ENCODE measurements around the gene BTNL3.
"Not testable (repeated sequence)": the region's sequence is repeated elsewhere in the genome, so short reads cannot be mapped to it uniquely, and the experiment has no call there.

BTNL3 gene, protein sequence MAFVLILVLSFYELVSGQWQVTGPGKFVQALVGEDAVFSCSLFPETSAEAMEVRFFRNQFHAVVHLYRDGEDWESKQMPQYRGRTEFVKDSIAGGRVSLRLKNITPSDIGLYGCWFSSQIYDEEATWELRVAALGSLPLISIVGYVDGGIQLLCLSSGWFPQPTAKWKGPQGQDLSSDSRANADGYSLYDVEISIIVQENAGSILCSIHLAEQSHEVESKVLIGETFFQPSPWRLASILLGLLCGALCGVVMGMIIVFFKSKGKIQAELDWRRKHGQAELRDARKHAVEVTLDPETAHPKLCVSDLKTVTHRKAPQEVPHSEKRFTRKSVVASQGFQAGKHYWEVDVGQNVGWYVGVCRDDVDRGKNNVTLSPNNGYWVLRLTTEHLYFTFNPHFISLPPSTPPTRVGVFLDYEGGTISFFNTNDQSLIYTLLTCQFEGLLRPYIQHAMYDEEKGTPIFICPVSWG

DNA sequence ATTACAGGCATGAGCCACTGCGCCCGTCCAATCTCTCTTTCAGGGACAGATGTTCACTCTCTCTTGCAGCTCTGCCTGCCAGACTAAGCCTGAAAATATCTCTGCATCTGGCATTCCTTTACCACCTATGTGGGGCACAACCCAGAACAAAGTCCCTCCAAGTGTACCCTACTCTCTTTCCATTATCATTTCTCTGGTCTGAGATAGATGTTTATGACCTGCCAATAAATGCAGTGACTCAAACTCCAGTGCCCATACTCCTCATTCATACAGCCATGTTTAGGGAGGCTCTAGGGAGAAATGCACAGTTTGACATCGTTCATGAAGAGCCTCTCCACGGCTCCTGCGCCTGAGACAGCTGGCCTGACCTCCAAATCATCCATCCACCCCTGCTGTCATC, at the start of gene BTNL3:
BTNL3 (plus strand) TSS at position 255 of the 400 bp plus-strand sequence. CDS start 183 bp downstream, outside the sequence.
- no peak for DNase-seq

DNA sequence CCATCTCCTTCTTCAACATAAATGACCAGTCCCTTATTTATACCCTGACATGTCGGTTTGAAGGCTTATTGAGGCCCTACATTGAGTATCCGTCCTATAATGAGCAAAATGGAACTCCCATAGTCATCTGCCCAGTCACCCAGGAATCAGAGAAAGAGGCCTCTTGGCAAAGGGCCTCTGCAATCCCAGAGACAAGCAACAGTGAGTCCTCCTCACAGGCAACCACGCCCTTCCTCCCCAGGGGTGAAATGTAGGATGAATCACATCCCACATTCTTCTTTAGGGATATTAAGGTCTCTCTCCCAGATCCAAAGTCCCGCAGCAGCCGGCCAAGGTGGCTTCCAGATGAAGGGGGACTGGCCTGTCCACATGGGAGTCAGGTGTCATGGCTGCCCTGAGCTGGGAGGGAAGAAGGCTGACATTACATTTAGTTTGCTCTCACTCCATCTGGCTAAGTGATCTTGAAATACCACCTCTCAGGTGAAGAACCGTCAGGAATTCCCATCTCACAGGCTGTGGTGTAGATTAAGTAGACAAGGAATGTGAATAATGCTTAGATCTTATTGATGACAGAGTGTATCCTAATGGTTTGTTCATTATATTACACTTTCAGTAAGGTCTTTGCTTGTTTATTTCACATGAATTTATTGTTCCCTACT, 38.2 kb upstream of the BTNL3 start:
- DNase-seq: no peak

DNA sequence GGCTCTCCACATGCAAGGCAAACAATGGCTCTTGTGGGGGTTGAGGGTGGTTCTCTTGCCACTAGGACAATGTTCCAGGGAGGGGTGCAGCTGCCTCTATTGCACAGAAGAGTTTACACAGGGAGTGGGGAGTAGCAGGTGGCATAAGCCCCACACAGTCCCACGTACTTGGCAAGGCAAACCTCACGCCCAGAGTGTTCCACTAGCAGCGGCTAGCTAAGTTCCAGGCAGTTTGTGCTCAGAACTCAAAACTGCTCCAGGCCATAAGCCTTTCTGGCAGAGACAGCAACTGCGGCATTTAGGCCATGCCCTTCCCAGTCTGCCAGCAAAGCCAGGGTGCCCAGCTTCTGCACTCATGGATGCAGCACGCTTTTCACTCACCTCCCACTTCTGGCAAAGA, 29.0 kb upstream of the BTNL3 start:
- no peak for DNase-seq

DNA sequence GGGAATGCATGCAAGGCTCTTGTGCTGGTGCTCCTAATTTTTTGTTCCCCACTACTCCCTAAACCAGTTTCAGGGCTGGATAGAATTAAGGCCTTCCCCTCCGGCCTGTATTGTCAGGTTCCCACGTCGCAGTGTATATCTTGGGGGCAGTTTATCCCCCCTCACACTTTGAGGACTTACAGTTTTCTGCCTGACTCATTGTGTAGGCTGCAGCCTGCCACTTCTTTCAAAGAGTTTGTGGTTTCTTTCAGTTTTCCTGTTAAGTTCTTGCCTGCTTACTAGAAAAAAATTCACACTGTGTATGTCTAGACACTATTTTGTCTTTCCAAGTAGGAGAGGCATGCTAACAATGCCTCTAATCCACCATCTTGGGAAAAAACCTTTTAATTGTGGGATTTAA, 28.4 kb upstream of the BTNL3 start:
- DNase-seq: no peak

DNA sequence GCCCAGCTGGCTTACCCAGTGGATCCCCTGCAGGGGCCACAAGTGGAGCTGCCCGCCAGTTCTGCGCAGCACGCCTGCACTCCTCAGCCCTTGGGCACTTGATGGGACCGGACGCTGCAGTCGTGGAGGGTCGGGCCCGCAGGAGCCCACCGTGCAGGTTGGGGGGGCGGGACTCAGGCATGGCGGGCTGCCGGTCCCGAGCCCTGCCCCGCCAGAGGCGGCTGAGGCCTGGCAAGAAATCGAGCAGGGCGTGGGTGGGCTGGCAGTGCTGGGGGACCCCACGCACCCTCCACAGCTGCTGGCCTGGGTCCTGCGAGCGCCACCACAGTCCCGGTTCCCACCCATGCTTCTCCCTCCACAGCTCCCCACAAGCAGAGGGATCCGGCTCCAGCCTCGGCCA, 19.2 kb upstream of the BTNL3 start:
- no peak for DNase-seq

DNA sequence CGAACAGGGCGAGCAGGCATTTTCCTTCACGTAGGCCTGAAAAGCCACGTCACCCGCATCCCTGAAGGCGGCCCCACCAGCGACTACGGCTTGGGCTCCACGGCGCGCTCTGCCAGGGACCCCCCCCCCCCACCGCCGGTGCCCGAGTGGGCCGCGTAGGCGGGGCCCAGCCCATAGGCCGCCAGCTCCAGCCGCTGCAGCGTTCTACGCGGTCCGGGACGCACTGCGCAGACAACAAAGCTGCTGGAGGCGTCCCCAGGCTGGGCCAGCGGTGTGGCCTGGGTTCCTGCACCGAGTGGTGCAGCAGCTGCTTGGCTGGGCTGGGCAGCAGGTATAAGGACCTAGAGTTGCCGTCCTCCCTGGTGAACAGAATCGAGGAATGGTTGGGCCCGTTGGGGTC, 18.3 kb upstream of the BTNL3 start:
- no peak for DNase-seq

DNA sequence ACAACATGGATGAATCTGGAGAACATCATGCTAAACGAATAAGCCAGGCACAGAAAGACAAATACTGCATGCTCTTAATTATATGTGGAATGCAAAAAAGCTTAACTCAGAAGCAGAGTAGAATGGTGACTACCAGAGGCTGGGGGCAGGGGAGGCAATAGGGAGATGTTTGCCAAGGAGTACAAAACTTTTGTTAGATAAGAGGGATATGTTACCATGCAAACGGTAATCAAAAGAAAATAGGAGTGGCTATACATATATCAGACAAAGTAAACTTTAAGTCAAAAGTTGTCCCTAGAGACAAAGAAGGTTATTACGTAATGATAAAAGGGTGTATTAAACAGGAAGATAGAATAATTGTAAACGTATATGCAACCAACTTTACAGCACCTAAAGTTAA, 17.8 kb upstream of the BTNL3 start:
- no peak for DNase-seq

DNA sequence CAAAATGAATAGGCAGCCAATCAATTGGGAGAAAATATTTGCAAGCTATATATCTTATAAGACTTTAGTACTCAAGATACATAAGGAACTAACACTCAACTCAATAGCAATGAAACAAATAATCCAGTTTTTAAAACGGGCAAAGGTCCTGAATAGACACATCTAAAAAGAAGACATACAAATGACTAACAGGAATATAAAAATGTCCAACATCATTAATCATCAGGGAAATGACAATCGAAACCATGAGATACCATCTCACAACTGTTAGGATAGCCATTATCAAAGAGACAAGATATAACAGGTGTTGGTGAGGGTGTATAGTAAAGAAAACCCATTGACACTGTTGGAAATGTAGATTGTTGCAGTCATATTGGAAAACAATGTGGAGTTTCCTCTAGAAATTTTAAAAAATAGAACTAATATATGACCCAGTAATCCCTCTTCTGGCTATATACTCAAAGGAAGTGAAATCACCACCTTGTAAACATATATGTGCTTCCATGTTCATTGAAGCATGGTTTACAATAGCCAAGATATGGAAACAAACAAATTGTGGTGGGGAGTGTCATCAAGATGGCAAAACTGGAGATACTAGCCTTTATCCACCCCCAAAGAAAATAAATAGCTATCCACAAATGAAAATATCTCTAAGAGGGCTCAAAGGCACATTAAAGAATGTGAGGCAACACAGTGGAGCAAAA, 13.9 kb upstream of the BTNL3 start:
- no peak for DNase-seq

DNA sequence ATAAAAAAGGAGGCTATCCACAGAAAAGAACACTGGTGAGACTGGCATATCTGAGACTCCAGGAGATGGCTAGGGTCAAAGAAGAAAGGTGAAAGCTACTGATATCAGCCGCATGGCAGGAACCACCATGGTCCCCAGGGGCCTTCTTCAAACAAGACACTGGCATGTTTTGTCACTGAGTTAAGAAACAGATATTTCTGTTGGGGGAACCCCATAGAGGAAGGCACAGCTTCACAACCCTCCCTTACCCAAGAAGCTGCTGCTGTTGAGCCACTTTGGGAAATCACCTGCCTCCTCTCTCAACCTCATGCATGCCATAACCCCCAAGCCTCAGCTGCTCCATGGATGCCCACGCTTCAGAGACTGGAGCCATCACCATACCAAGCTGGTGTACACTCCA, 13.3 kb upstream of the BTNL3 start:
- no peak for DNase-seq

DNA sequence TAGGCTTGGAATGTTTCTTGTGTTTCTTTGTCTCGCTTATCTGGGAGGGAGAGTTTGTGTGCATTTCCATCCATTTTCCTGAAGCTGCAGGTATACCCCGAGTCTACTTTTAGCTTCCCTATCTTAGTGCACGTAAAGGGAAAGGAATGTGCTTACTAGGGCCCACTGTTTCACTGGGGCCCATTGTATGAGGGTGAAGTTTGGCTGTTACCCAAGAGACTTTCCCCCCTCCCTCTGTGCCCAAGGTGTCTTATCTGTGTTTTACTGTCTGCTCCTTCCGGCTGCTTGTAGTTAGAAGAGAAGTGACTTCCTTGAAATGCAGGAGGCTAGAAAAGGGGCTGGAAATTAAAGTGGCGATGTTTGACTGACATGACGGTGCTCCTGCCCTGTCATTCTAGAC, 12.1 kb upstream of the BTNL3 start:
- DNase-seq: no peak

DNA sequence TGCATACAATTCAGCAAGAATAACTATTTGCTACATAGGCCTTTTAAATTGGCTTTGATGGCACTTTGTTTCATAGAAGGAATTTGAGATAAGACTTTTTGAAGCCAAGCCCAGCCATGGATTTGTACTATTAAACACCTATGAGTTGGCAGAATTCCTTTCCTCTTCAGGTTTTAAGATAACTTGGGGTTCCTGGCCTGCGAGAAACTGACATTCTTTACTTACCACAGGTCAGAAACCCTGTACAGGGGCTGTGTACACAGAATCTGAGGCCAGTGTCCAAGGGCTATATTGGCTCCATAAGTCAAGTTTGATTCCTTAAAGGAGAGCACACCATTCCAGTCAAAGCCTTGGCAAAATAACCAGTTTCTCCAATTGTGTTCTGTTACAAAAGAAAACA, 10.8 kb upstream of the BTNL3 start:
- DNase-seq: no peak

DNA sequence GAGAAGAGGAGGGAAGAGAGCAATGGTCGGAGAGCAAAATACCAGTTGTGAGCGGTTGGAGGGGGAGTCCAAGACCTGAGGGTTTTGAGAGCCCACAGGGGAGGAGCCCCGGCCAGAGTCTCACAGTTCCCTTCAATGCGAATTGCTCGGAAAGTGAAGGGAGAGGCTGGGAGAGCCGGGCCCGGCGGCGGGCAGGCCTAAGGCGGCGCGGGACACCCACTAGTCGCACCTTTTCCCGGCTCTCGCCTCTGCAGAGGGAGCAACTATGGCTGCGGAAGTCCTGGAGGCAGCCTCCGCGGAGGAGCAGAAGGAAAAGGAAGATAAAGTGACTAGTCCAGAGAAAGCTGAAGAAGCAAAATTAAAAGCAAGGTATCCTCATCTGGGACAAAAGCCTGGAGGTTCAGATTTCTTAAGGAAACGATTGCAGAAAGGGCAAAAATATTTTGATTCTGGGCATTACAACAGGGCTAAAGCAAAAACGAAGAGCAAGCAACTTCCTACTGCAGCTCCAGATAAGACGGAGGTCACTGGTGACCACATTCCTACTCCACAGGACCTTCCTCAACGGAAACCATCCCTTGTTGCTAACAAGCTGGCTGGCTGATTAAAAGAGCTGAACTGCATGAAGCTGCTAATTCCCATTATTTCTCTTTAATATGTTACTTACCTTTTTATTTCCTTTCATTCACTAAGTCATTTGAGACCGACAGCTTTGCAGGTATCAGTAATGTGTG, 6.5 kb upstream of the BTNL3 start:
- no peak for DNase-seq

DNA sequence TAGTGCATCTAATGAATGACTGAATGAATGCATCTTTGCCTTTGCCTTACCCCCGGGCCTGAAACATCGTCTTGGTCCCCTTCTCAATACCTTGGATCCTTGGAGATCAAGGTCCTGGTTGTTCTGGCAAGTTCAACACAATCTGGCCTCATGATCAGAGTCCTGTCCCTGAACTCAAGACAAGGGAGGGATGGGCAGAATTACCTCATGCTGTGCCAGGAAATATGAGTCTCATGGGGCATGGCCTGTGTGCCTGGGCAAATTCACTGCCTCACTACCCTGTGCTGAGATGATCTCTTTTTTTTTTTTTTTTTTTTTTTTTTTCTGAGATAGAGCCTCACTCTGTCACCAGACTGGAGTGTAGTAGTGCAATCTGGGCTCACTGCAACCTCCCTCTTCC, 630 bp upstream of the BTNL3 start:
- no peak for DNase-seq

DNA sequence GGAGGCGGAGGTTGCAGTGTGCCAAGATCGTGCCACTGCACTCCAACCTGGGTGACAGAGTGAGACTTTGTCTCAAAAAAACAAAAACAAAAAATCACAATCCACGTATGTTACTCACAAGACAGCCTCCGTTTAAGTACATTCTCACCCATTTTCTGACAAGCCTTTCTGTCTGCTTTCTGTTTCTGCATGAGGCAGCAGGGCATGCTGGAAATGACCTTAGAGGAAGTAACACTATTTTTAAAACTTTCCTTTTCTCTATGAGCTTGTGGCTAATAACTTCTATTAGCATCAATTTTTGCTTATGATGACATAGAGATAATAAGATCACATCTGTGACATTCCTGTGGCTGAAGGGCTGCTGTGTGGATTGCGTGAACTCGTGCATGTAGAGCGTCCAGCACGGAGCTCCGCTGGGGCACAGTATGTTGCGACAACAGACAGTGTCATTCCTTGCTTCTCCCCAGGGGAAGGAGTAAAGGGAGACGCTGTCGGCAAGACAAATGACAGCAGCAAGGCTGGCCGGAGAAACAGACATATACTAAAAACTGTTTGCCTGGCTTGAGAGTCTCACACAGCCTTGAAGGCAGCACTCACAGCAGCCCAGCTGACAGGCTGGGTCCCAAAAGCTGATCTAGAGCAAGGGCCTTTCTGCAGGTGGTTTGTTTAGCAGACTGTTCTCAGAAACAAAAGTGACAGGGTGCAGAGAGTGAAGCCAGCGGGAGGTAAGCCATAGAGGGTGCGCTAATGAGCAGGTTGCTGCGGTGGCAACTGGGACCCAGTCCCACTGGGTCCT, 1.6 kb downstream of the BTNL3 start:
- no peak for DNase-seq

DNA sequence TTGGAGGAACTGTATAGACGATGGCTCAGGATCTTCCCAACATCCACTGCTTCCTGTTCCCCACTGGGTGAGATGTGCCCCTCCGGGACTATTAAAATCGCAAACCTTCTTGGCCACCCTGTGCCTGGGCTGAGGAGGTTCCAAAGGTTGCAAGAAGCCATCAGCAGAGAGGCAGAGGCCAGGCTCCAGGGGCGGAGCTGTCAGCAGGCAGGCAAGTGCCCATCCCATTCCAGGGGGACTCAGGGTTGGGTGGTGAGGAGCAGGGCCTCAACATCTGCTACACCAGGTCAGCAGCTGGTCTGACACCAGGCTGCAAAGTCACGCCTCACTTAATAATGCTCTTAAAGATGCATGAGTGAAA, 2.2 kb downstream of the BTNL3 start:
- DNase-seq: no peak

DNA sequence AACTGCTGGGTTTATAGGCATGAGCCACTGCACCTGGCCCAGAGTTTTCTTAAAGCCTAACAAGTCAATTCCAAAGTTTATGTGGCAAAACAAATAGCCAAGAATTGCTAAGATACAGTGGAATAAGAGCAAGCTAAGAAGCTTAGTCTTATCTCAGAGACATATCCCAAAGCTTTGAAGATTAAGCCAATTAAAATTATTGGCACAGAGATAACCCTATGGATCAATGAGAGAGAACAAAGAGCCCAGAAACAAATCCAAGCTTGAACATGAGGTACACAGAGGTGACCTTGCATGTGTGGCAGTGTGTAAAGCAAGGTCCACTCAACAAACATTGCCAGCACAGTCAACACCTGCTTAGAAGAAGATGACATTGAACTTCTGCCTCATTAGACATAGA, 13.3 kb downstream of the BTNL3 start:
- DNase-seq: no peak

DNA sequence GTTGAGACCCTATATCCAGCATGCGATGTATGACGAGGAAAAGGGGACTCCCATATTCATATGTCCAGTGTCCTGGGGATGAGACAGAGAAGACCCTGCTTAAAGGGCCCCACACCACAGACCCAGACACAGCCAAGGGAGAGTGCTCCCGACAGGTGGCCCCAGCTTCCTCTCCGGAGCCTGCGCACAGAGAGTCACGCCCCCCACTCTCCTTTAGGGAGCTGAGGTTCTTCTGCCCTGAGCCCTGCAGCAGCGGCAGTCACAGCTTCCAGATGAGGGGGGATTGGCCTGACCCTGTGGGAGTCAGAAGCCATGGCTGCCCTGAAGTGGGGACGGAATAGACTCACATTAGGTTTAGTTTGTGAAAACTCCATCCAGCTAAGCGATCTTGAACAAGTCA, 17.1 kb downstream of the BTNL3 start:
- DNase-seq: no peak

DNA sequence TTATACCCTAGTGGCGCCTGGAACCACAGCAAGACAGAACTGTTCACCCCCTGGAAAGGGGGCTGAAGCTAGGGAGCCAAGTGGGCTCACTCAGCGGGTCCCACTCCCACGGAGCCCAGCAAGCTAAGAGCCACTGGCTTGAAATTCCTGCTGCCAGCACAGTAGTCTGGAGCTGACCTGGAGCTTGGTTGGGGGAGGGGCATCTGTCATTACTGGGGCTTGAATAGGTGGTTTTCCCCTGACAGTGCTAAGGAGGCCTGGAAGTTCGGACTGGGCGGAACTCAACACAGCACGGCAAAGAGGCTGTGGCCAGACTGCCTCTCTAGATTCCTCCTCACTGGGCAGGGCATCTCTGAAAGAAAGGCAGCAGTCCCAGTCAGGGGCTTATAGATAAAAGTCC, 19.5 kb downstream of the BTNL3 start:
- no peak for DNase-seq

DNA sequence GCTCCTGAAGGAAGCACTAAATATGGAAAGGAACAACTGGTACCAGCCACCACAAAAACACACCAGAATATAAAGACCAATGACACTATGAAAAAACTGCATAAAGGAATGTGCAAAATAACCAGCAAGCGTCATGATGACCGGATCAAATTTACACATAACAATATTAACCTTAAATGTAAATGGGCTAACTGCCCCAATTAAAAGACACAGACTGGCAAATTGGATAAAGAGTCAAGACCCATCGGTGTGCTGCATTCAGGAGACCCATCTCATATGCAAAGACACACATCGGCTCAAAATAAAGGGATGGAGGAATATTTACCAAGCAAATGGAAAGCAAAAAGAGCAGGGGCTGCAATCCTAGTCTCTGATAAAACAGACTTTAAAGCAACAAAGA, 21.4 kb downstream of the BTNL3 start:
- DNase-seq: not testable (repeated sequence)

DNA sequence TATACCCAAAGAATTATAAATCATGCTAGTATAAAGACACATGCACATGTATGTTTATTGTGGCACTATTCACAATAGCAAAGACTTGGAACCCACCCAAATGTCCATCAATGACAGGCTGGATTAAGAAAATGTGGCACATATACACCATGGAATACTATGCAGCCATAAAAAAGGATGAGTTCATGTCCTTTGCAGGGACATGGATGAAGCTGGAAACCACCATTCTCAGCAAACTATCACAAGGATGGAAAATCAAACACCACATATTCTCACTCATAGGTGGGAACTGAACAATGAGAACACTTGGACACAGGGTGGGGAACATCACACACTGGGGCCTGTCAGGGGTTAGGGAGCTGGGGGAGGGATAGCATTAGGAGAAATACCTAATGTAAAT, 26.0 kb downstream of the BTNL3 start:
- DNase-seq: not testable (repeated sequence)

DNA sequence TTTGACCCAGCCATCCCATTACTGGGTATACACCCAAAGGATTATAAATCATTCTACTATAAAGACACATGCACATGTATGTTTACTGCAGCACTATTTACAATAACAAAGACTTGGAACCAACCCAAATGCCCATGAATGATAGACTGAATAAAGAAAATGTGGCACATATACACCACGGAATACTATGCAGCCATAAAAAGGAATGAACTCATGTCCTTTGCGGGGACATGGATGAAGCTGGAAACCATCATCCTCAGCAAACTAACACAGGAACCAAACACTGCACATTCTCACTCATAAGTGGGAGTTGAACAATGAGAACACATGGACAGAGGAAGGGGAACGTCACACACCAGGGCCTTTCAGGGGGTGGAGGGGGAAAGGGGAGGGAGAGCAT, 28.8 kb downstream of the BTNL3 start:
- not testable (repeated sequence) for DNase-seq

DNA sequence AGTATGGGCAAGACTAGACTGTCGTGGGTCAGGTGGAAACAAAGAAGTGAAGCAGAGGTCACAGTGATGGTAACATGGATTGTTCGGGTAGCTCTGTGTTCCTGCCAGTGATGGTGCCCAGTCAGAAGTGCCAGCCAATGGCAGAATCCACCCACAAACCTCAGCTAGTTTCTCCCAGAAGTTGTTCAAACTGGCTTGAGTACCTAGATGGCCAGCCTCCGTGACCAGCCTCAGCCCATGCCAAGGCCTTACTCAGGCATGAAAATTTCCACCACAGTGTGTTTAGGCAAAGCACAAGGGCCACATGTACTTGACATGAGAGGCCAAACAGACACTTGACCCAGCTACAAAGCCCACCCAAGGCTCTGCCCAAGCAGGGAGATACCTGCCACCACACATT, 32.0 kb downstream of the BTNL3 start:
- no peak for DNase-seq
